HepG2 (cell line): ENCODE results near the gene RIN3. TPM values are rescaled to one million over a fixed set of nuclear protein-coding genes. Genes with fewer than 3 reads are reported as not detected.

Experiments
- ATAC-seq: fragments of 200-7000 bp; cut with Tn5 transposase; 3 replicates; pipeline ENCODE4 v1.9.1; 2020; ENCODE audit warnings: mild to moderate bottlenecking, moderate library complexity
- BruUV-seq: library from RNA; stranded (reverse); fragments of 400-500 nt; replicated peaks from 2 replicates; lab custom pipeline; 2021; lab: Mats Ljungman, UMichigan
- CTCF ChIA-PET: fragments of 300-600 bp; formaldehyde crosslinking; extraction: SDS; loops from one replicate; lab custom pipeline; 2021; ENCODE audit warnings: low total read pairs, inconsistent platforms, low intra/inter-chr PET ratio; lab: Yijun Ruan, JAX
- POLR2A ChIA-PET: fragments of 350-600 bp; sonication (Branson Sonifier 250); formaldehyde crosslinking; loops from one replicate; lab custom pipeline; 2020; ENCODE audit warnings: antibody characterized with exemption, inconsistent platforms; lab: Yijun Ruan, JAX
- DNase-seq: peaks from one replicate; pipeline ENCODE4 v3.0.0-alpha.2; 2015; ENCODE audit warnings: low spot score
- FAIRE-seq: peaks from 3 replicates; lab custom pipeline; 2011; peaks lifted over from hg19 to GRCh38; lab: Jason Lieb, UNC
- H2AFZ ChIP-seq: one replicate; pipeline ENCODE4 v1.6.1; 2011; ENCODE audit warnings: low read length, inconsistent platforms
- H3K27ac ChIP-seq: fragments of 300-600 bp; 3 replicates; pipeline ENCODE4 v1.8.0; 2011; ENCODE audit warnings: mixed run types, mild to moderate bottlenecking, mixed read lengths, low read length, inconsistent platforms; ENCODE audit not compliant: insufficient read depth; ENCODE audit errors: extremely low read length
- H3K27me3 ChIP-seq, 2 experiments: fragments of 200-600 bp in 1 of 2; 2 replicates in 1 of 2; 3 replicates in 1 of 2; pipeline versions ENCODE4 v1.6.0 to v1.8.0; 2011; ENCODE audit warnings: low read length in 2 of 2, mild to moderate bottlenecking in 2 of 2, moderate library complexity in 2 of 2, inconsistent platforms in 1 of 2; ENCODE audit not compliant: insufficient read depth in 2 of 2, control insufficient read depth in 1 of 2
- H3K36me3 ChIP-seq, 2 experiments: fragments of 200-600 bp in 1 of 2; replicated peaks in 1 of 2; 2 replicates in 1 of 2; 3 replicates in 1 of 2; pipeline versions ENCODE4 v1.5.1 to v1.8.0; 2011; ENCODE audit warnings: low read length in 2 of 2, inconsistent platforms in 1 of 2; ENCODE audit not compliant: insufficient read depth in 2 of 2, control insufficient read depth in 1 of 2
- H3K4me1 ChIP-seq: 2 replicates; pipeline ENCODE4 v1.5.1; 2012; ENCODE audit warnings: low read length, inconsistent platforms; ENCODE audit not compliant: insufficient read depth
- H3K4me2 ChIP-seq: 2 replicates; pipeline ENCODE4 v1.6.0; 2011; ENCODE audit warnings: low read depth, low read length, inconsistent platforms
- H3K4me3 ChIP-seq, 3 experiments: fragments of 200-600 bp in 1 of 3; sonication (generic), shearing (Covaris generic) in 1 of 3; replicated peaks in 1 of 3; 2 replicates each; pipeline ENCODE4 v1.5.1; 2011 to 2016; ENCODE audit warnings: low read length in 3 of 3, inconsistent platforms in 2 of 3, low read depth in 2 of 3, mild to moderate bottlenecking in 2 of 3, control low read depth in 1 of 3, mixed read lengths in 1 of 3; ENCODE audit not compliant: insufficient read depth in 1 of 3
- H3K79me2 ChIP-seq: one replicate; pipeline ENCODE4 v1.6.1; 2011; ENCODE audit warnings: low read length, inconsistent platforms; ENCODE audit not compliant: insufficient read depth
- H3K9ac ChIP-seq: 2 replicates; pipeline ENCODE4 v1.6.0; 2011; ENCODE audit warnings: mild to moderate bottlenecking, low read depth, low read length, inconsistent platforms; ENCODE audit not compliant: insufficient read depth
- H3K9me3 ChIP-seq: 2 replicates; pipeline ENCODE4 v1.5.1; 2012; ENCODE audit warnings: mild to moderate bottlenecking, low read length
- H4K20me1 ChIP-seq: 2 replicates; pipeline ENCODE4 v1.6.0; 2011; ENCODE audit warnings: inconsistent platforms, mild to moderate bottlenecking, low read length, moderate library complexity; ENCODE audit not compliant: insufficient read depth
- EED ChIP-seq: sonication (generic); formaldehyde crosslinking; IDR thresholded peaks from 2 replicates; pipeline ENCODE4 v1.5.0; 2020; ENCODE audit warnings: mild to moderate bottlenecking, missing genetic modification reagents
- ESRRA ChIP-seq: sonication (generic); formaldehyde crosslinking; IDR thresholded peaks from 2 replicates; pipeline ENCODE4 v1.5.1; 2020; ENCODE audit warnings: mild to moderate bottlenecking, low read depth, missing genetic modification reagents
- HNF4G ChIP-seq, 2 experiments: sonication (generic) in 1 of 2; formaldehyde crosslinking in 1 of 2; IDR thresholded peaks; 2 replicates each; pipeline versions ENCODE4 v1.4.0 to v1.6.1; 2011 to 2020; ENCODE audit warnings: borderline replicate concordance in 2 of 2, low read depth in 2 of 2, mild to moderate bottlenecking in 2 of 2, low read length in 1 of 2, missing genetic modification reagents in 1 of 2, moderate library complexity in 1 of 2
- LBX2 ChIP-seq: sonication (generic); formaldehyde crosslinking; IDR thresholded peaks from 2 replicates; pipeline ENCODE4 v1.5.0; 2020; ENCODE audit warnings: missing genetic modification reagents, mild to moderate bottlenecking, borderline replicate concordance
- LCORL ChIP-seq, 2 experiments: fragments of 450-650 bp in 1 of 2; sonication (generic) in 1 of 2; formaldehyde crosslinking in 1 of 2; IDR thresholded peaks; 2 replicates each; pipeline versions ENCODE4 v1.5.0 to v1.6.1; 2017 to 2020; ENCODE audit warnings: antibody characterized with exemption in 1 of 2, missing genetic modification reagents in 1 of 2
- NFIB ChIP-seq: sonication (generic); formaldehyde crosslinking; IDR thresholded peaks from 2 replicates; pipeline ENCODE4 v1.9.0; 2021; ENCODE audit warnings: missing genetic modification reagents, mild to moderate bottlenecking, borderline replicate concordance
- NFYC ChIP-seq: IDR thresholded peaks from 2 replicates; pipeline ENCODE4 v1.6.1; 2016; ENCODE audit warnings: missing genetic modification reagents, missing compliant biosample characterization
- RFXAP ChIP-seq: sonication (generic); formaldehyde crosslinking; IDR thresholded peaks from 2 replicates; pipeline ENCODE4 v1.4.0; 2020; ENCODE audit warnings: missing genetic modification reagents, borderline replicate concordance
- SNRNP70 ChIP-seq: fragments of 200-400 bp; formaldehyde crosslinking; IDR thresholded peaks from 2 replicates; pipeline ENCODE4 v1.6.1; 2017; ENCODE audit warnings: mild to moderate bottlenecking, low read depth, low read length, moderate library complexity
- SUZ12 ChIP-seq: fragments of 150-350 bp; IDR thresholded peaks from 2 replicates; pipeline ENCODE4 v1.6.1; 2014; ENCODE audit warnings: low read depth, low read length
- TBP ChIP-seq: sonication (generic); formaldehyde crosslinking; IDR thresholded peaks from 2 replicates; pipeline ENCODE4 v1.5.0; 2020; ENCODE audit warnings: missing genetic modification reagents
- TMF1 ChIP-seq: sonication (generic); formaldehyde crosslinking; IDR thresholded peaks from 2 replicates; pipeline ENCODE4 v1.8.1; 2022; ENCODE audit warnings: low read depth, missing genetic modification reagents
- ZBTB39 ChIP-seq: sonication (generic); formaldehyde crosslinking; IDR thresholded peaks from 2 replicates; pipeline ENCODE4 v1.5.0; 2020; ENCODE audit warnings: missing genetic modification reagents
- ZFY ChIP-seq: sonication (generic); formaldehyde crosslinking; IDR thresholded peaks from 2 replicates; pipeline ENCODE4 v1.4.0; 2020; ENCODE audit warnings: missing genetic modification reagents
- ZNF337 ChIP-seq: sonication (generic); formaldehyde crosslinking; IDR thresholded peaks from 2 replicates; pipeline ENCODE4 v1.5.1; 2020; ENCODE audit warnings: missing genetic modification reagents, low read depth, mild to moderate bottlenecking, borderline replicate concordance
- ZNF382 ChIP-seq: sonication (generic); formaldehyde crosslinking; IDR thresholded peaks from 2 replicates; pipeline ENCODE4 v1.5.0; 2020; ENCODE audit warnings: missing genetic modification reagents, mild to moderate bottlenecking, borderline replicate concordance
- ZNF839 ChIP-seq: sonication (generic); formaldehyde crosslinking; IDR thresholded peaks from 2 replicates; pipeline ENCODE4 v1.4.0; 2020; ENCODE audit warnings: missing genetic modification reagents, mild to moderate bottlenecking, borderline replicate concordance
- ZSCAN12 ChIP-seq: sonication (generic); formaldehyde crosslinking; IDR thresholded peaks from 2 replicates; pipeline ENCODE4 v1.9.0; 2021; ENCODE audit warnings: mild to moderate bottlenecking, missing genetic modification reagents
- WGBS: methylation state at CpG from one replicate; pipeline ENCODE4 v1.1.6; 2017; ENCODE audit warnings: low lambda C conversion rate; 5-methylcytosine and 5-hydroxymethylcytosine counted together
- in situ Hi-C: cut with HindIII; loops from 2 replicates; pipeline ENCODE4 v1.10.0; 2017; ENCODE audit warnings: low pct_unique_long_range_greater_than_20kb; ENCODE audit not compliant: extremely low pct_ligation_motif_present
- intact Hi-C: fragments of 100-400 bp; cut with micrococcal nuclease; formaldehyde crosslinking; loops from one replicate; pipeline ENCODE4 v1.10.0; 2022; ENCODE audit not compliant: unreplicated experiment
- polyA plus RNA-seq, 8 experiments: library from polyadenylated mRNA; depleted of rRNA in 3 of 8; stranded (reverse) in 7 of 8; unstranded in 1 of 8; fragments of >200 nt; fragmentation: Illumina TruSeq in 4 of 8; extraction: Trizol in 4 of 8; gene quantifications; 2 replicates each; pipeline versions ENCODE4 v1.2.1 to v1.2.3, GENCODE V29; 2011 to 2016; ENCODE audit warnings: low read depth in 4 of 8, missing spikeins in 1 of 8, mixed read lengths in 1 of 8; ENCODE audit not compliant: insufficient read depth in 1 of 8
- total RNA-seq, 5 experiments: library from RNA; depleted of rRNA; stranded (reverse); fragments of >200 nt; fragmentation: Illumina TruSeq; extraction: Trizol; gene quantifications; 2 replicates each; pipeline ENCODE4 v1.2.3, GENCODE V29; 2016; ENCODE audit warnings: low read depth in 1 of 5
- TF ChIP-seq, protein P1 (sequence below): sonication (generic); formaldehyde crosslinking; IDR thresholded peaks from 2 replicates; pipeline ENCODE4; 2020; ENCODE audit warnings: missing genetic modification reagents, mild to moderate bottlenecking, borderline replicate concordance

Gene RIN3
- total and polyA plus RNA-seq, 2 of the 13 experiments (the other 11 are each of a cell fraction or from before 2014, with no cell fraction given): 2.3 to 3.6 TPM

GRCh38 chr14:92539419-92539818 lies 25.8 kb downstream of the RIN3 start:
- Histone ChIP-seq H3K4me1 (peaks cover 30% of the 10 kb centered on the region), H3K27me3 (no peaks in the 10 kb centered on the region), H3K36me3 (no peaks in the 10 kb centered on the region), H3K9ac (peak overlapping the region; percentile 30; the same call in 1 of the 2 replicates), H3K79me2 (peaks cover 9% of the 10 kb centered on the region), H3K4me2 (peak overlapping the region; percentile 42), H3K27ac (peak overlapping the region; percentile 47), H4K20me1 (no peaks in the 10 kb centered on the region), H2AFZ (no peak overlapping the region), H3K4me3 (peak overlapping the region in 1 of 3 experiments; percentile 29; a peak in 1 of 6 replicates), H3K9me3 (no peaks in the 10 kb centered on the region)
- in situ Hi-C loops: no loop called here
- ATAC-seq: peak; percentile 77
- intact Hi-C loops: loop anchor here (2.0 kb wide), 1 partner anchor 29 kb away; no protein-coding TSS in a partner anchor
- ChIA-PET POLR2A (no interaction called here), CTCF (no interaction called here)
- BruUV-seq: no TSS peak
- 72% methylated on average over 3 of the region's 3 CpGs for WGBS
- FAIRE-seq: no peak
- DNase-seq: no peak
- TF ChIP-seq ZBTB39 (no peak), RFXAP (CRISPR knock-in tag) (no peak), TBP (CRISPR knock-in tag) (no peak), ZNF382 (CRISPR knock-in tag) (no peak), SNRNP70 (no peak), NFYC (CRISPR knock-in tag) (no peak), ZNF337 (CRISPR knock-in tag) (no peak), EED (CRISPR knock-in tag) (no peak), ZSCAN12 (CRISPR knock-in tag) (no peak), NFIB (CRISPR knock-in tag) (no peak), TMF1 (CRISPR knock-in tag) (no peak), ZFY (CRISPR knock-in tag) (no peak), LBX2 (CRISPR knock-in tag) (no peak), LCORL (IDR thresholded peaks at IDR 0.05) (no peak), LCORL (CRISPR knock-in tag; IDR thresholded peaks at IDR 0.05) (peak; percentile 38; the same call in 1 of the 2 replicates), SUZ12 (no peak), ZNF839 (CRISPR knock-in tag) (no peak), HNF4G (IDR thresholded peaks at IDR 0.05; ENCODE audit: borderline replicate concordance, low read depth, low read length) (peak; percentile 47; the same call in 1 of the 2 replicates), HNF4G (CRISPR knock-in tag; IDR thresholded peaks at IDR 0.05; ENCODE audit: borderline replicate concordance, low read depth) (no peak), ESRRA (CRISPR knock-in tag) (0 out of 2 replicates have a peak, but pooled peaks have one; percentile 23)
- TF ChIP-seq, protein P1, sequence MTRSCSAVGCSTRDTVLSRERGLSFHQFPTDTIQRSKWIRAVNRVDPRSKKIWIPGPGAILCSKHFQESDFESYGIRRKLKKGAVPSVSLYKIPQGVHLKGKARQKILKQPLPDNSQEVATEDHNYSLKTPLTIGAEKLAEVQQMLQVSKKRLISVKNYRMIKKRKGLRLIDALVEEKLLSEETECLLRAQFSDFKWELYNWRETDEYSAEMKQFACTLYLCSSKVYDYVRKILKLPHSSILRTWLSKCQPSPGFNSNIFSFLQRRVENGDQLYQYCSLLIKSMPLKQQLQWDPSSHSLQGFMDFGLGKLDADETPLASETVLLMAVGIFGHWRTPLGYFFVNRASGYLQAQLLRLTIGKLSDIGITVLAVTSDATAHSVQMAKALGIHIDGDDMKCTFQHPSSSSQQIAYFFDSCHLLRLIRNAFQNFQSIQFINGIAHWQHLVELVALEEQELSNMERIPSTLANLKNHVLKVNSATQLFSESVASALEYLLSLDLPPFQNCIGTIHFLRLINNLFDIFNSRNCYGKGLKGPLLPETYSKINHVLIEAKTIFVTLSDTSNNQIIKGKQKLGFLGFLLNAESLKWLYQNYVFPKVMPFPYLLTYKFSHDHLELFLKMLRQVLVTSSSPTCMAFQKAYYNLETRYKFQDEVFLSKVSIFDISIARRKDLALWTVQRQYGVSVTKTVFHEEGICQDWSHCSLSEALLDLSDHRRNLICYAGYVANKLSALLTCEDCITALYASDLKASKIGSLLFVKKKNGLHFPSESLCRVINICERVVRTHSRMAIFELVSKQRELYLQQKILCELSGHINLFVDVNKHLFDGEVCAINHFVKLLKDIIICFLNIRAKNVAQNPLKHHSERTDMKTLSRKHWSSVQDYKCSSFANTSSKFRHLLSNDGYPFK (CRISPR knock-in tag): peak; percentile 18; the same call in 1 of the 2 replicates
